Endothelial cell of umbilical vein (primary cell): Measurements from ENCODE around the gene MACF1. TPM values are rescaled to one million over a fixed set of nuclear protein-coding genes. Genes with fewer than 3 reads are reported as not detected.

Experiments used
- BruUV-seq: library from RNA; stranded (reverse); fragments of 400-500 nt; replicated peaks from 2 replicates; lab custom pipeline; 2021; lab: Mats Ljungman, UMichigan
- CTCF ChIA-PET: fragments of 300-600, 350-600 bp; sonication (Branson Sonifier 250); formaldehyde crosslinking; loops from one replicate; lab custom pipeline; 2021; ENCODE audit warnings: antibody characterized with exemption, inconsistent platforms; lab: Charles Lee
- POLR2A ChIA-PET: fragments of 300-600, 350-600 bp; sonication (Branson Sonifier 250); formaldehyde crosslinking; loops from one replicate; lab custom pipeline; 2021; ENCODE audit warnings: antibody characterized with exemption, inconsistent platforms; lab: Charles Lee
- DNase-seq: peaks from one replicate; pipeline ENCODE4 v3.0.0-alpha.2; 2011; ENCODE audit warnings: low read depth, low spot score
- FAIRE-seq: peaks from 2 replicates; lab custom pipeline; 2011; peaks lifted over from hg19 to GRCh38; lab: Jason Lieb, UNC
- H2AFZ ChIP-seq: 2 replicates; pipeline ENCODE4 v1.6.0; 2012; ENCODE audit warnings: low read depth, low read length, control low read depth, inconsistent platforms
- H3K27ac ChIP-seq: 2 replicates; pipeline ENCODE4 v1.5.1; 2011; ENCODE audit warnings: low read depth, mild to moderate bottlenecking, control low read depth, low read length, moderate library complexity; ENCODE audit not compliant: insufficient read depth
- H3K27me3 ChIP-seq, 2 experiments: 2 replicates each; pipeline versions ENCODE4 v1.6.0 to v1.6.1; 2011; ENCODE audit warnings: low read length in 2 of 2, mixed read lengths in 1 of 2; ENCODE audit not compliant: control insufficient read depth in 2 of 2, insufficient read depth in 2 of 2
- H3K36me3 ChIP-seq, 2 experiments: 2 replicates in 1 of 2; 3 replicates in 1 of 2; pipeline ENCODE4 v1.5.1; 2011; ENCODE audit warnings: low read length in 2 of 2, mild to moderate bottlenecking in 1 of 2, moderate library complexity in 1 of 2; ENCODE audit not compliant: control insufficient read depth in 2 of 2, insufficient read depth in 2 of 2; ENCODE audit errors: extremely low read depth in 1 of 2
- H3K4me1 ChIP-seq: 3 replicates; pipeline ENCODE4 v1.5.1; 2011; ENCODE audit warnings: mild to moderate bottlenecking, low read length; ENCODE audit not compliant: control insufficient read depth, insufficient read depth; ENCODE audit errors: extremely low read depth
- H3K4me2 ChIP-seq: 2 replicates; pipeline ENCODE4 v1.6.1; 2011; ENCODE audit warnings: low read length, control low read depth, mixed read lengths; ENCODE audit not compliant: insufficient read depth
- H3K4me3 ChIP-seq, 3 experiments: fragments of 200-600 bp in 1 of 3; sonication (generic), shearing (Covaris generic) in 1 of 3; replicated peaks in 1 of 3; 2 replicates each; pipeline ENCODE4 v1.5.1; 2011 to 2016; ENCODE audit warnings: control low read depth in 3 of 3, low read length in 3 of 3, mild to moderate bottlenecking in 2 of 3, inconsistent platforms in 1 of 3, low read depth in 1 of 3, moderate library complexity in 1 of 3; ENCODE audit not compliant: insufficient read depth in 1 of 3
- H3K79me2 ChIP-seq: 2 replicates; pipeline ENCODE4 v1.6.0; 2012; ENCODE audit warnings: low read length, inconsistent platforms; ENCODE audit not compliant: control insufficient read depth, insufficient read depth
- H3K9ac ChIP-seq: replicated peaks from 2 replicates; pipeline ENCODE3; 2011; ENCODE audit warnings: low read length, control low read depth; ENCODE audit not compliant: insufficient read depth; ENCODE audit errors: extremely low read depth
- H3K9me1 ChIP-seq: replicated peaks from 3 replicates; pipeline ENCODE4 v1.6.0; 2011; ENCODE audit warnings: mild to moderate bottlenecking, low read length; ENCODE audit not compliant: control insufficient read depth, insufficient read depth; ENCODE audit errors: extremely low read depth
- H3K9me3 ChIP-seq: replicated peaks from 2 replicates; pipeline ENCODE4 v1.5.1; 2012; ENCODE audit warnings: low read length, inconsistent platforms; ENCODE audit not compliant: control insufficient read depth, insufficient read depth
- H4K20me1 ChIP-seq: replicated peaks from 2 replicates; pipeline ENCODE3; 2011; ENCODE audit warnings: mild to moderate bottlenecking, low read length; ENCODE audit not compliant: control insufficient read depth, insufficient read depth; ENCODE audit errors: extremely low read depth
- EZH2 ChIP-seq: IDR thresholded peaks from 2 replicates; pipeline ENCODE4 v1.6.1; 2012; ENCODE audit warnings: borderline replicate concordance, low read depth, mild to moderate bottlenecking, moderate library complexity, low read length, inconsistent platforms; ENCODE audit not compliant: severe bottlenecking
- FOS ChIP-seq: IDR thresholded peaks from 2 replicates; pipeline ENCODE4 v1.6.1; 2011; ENCODE audit warnings: mild to moderate bottlenecking, low read length, moderate library complexity, borderline replicate concordance; ENCODE audit not compliant: insufficient read depth
- GATA2 ChIP-seq: IDR thresholded peaks from 2 replicates; pipeline ENCODE4 v1.7.0; 2011; ENCODE audit warnings: low read depth, mild to moderate bottlenecking, moderate library complexity, mixed read lengths, low read length; ENCODE audit not compliant: insufficient read length, insufficient read depth
- JUN ChIP-seq: IDR thresholded peaks from 2 replicates; pipeline ENCODE4 v1.6.1; 2011; ENCODE audit warnings: borderline replicate concordance, low read depth; ENCODE audit not compliant: insufficient read length, insufficient read depth
- MYC ChIP-seq: IDR thresholded peaks from one replicate; pipeline ENCODE4 v1.6.1; 2011; ENCODE audit warnings: mild to moderate bottlenecking, low read depth, low read length
- POLR2A ChIP-seq: IDR thresholded peaks from 2 replicates; pipeline ENCODE4 v1.6.1; 2012; ENCODE audit warnings: low read depth, mild to moderate bottlenecking, control low read depth, low read length
- POLR2AphosphoS5 ChIP-seq: IDR thresholded peaks from 2 replicates; pipeline ENCODE4 v1.6.1; 2012; ENCODE audit warnings: low read depth, mild to moderate bottlenecking, control low read depth, low read length, moderate library complexity; ENCODE audit not compliant: insufficient read depth
- dilution Hi-C: fragments of 300-500 bp; cut with MboI; formaldehyde crosslinking; loops from one replicate; pipeline ENCODE4 v1.15.0; 2019; ENCODE audit warnings: low sequenced_read_pairs; ENCODE audit not compliant: extremely low pct_ligation_motif_present
- intact Hi-C: fragments of 100-400 bp; cut with micrococcal nuclease; formaldehyde crosslinking; loops from one replicate; pipeline ENCODE4 v1.10.0; 2022
- polyA plus RNA-seq, 4 experiments: library from polyadenylated mRNA; depleted of rRNA in 3 of 4; stranded (reverse) in 3 of 4; unstranded in 1 of 4; fragments of >200 nt; gene quantifications; 2 replicates each; pipeline versions ENCODE4 v1.2.1 to v1.2.3, GENCODE V29; 2011 to 2012; ENCODE audit warnings: missing spikeins in 1 of 4
- total RNA-seq: library from RNA; stranded (reverse); gene quantifications from 2 replicates; pipeline ENCODE4 v1.2.3, GENCODE V29; 2021
- TF ChIP-seq, protein P1 (sequence below), 2 donors: IDR thresholded peaks; 1 replicate in 1 of 2; 2 replicates in 1 of 2; pipeline ENCODE4 v1.5.1; 2011; ENCODE audit warnings: low read length in 2 of 2, mild to moderate bottlenecking in 2 of 2, moderate library complexity in 2 of 2, control low read depth in 1 of 2, inconsistent platforms in 1 of 2, low read depth in 1 of 2; ENCODE audit not compliant: insufficient read depth in 1 of 2; ENCODE audit errors: extremely low read depth in 1 of 2
- TF ChIP-seq, protein P2 (sequence below): IDR thresholded peaks from 2 replicates; pipeline ENCODE4 v1.6.1; 2011; ENCODE audit not compliant: insufficient read depth, insufficient read length

MACF1 gene
- total and polyA plus RNA-seq, 2 donors (not counting 3 experiments of a cell fraction or from before 2014, with no cell fraction given), result 122 to 587 TPM

DNA sequence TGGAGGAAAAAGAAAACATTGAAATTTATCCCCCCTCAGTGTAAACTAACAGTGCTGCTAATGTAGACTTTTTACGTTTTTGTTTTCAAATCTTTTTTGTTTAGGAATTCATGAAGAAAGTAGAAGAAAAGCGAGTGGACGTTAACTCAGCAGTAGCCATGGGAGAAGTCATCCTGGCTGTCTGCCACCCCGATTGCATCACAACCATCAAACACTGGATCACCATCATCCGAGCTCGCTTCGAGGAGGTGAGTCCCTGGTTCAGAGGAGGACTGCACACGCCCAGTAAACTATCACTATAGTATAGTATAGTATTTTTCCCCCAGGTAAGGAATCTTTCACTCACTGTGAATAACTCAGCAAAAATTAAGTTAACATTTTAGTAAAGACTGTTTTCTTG lies 249.1 kb downstream of the MACF1 start:
- no peaks in the 10 kb centered on the region for H3K9me3 ChIP-seq
- H3K4me2 ChIP-seq, result no peak overlapping the region
- no peak for FAIRE-seq
- H3K27ac ChIP-seq, result no peak overlapping the region
- CTCF ChIA-PET, result no interaction called here
- no peaks in the 10 kb centered on the region for H4K20me1 ChIP-seq
- no peaks in the 10 kb centered on the region for H3K9me1 ChIP-seq
- no peak overlapping the region for H3K4me3 ChIP-seq
- intact Hi-C loops (no loop called here), dilution Hi-C loops (no loop called here)
- H3K27me3 ChIP-seq, result no peaks in the 10 kb centered on the region
- POLR2A ChIA-PET, result no interaction called here
- no peak overlapping the region for H2AFZ ChIP-seq
- H3K36me3 ChIP-seq, result peaks cover 57 to 63% of the 10 kb centered on the region in 2 experiments
- BruUV-seq, result no TSS peak
- no peak for DNase-seq
- no peak overlapping the region for H3K9ac ChIP-seq
- H3K4me1 ChIP-seq, result peaks cover 32% of the 10 kb centered on the region
- no peak for TF ChIP-seq MYC
- TF ChIP-seq, protein P1, sequence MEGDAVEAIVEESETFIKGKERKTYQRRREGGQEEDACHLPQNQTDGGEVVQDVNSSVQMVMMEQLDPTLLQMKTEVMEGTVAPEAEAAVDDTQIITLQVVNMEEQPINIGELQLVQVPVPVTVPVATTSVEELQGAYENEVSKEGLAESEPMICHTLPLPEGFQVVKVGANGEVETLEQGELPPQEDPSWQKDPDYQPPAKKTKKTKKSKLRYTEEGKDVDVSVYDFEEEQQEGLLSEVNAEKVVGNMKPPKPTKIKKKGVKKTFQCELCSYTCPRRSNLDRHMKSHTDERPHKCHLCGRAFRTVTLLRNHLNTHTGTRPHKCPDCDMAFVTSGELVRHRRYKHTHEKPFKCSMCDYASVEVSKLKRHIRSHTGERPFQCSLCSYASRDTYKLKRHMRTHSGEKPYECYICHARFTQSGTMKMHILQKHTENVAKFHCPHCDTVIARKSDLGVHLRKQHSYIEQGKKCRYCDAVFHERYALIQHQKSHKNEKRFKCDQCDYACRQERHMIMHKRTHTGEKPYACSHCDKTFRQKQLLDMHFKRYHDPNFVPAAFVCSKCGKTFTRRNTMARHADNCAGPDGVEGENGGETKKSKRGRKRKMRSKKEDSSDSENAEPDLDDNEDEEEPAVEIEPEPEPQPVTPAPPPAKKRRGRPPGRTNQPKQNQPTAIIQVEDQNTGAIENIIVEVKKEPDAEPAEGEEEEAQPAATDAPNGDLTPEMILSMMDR (IDR thresholded peaks at IDR 0.05; ENCODE audit: extremely low read depth in 1 of 2, insufficient read depth in 1 of 2, low read depth in 1 of 2, low read length in 2 of 2), result no peak
- TF ChIP-seq EZH2, result no peak
- no peak for TF ChIP-seq FOS
- no peak for TF ChIP-seq POLR2AphosphoS5
- TF ChIP-seq POLR2A, result no peak
- TF ChIP-seq, protein P2, sequence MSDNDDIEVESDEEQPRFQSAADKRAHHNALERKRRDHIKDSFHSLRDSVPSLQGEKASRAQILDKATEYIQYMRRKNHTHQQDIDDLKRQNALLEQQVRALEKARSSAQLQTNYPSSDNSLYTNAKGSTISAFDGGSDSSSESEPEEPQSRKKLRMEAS, result no peak
- TF ChIP-seq JUN, result no peak
- TF ChIP-seq GATA2, result no peak
- peaks cover 11% of the 10 kb centered on the region for H3K79me2 ChIP-seq
